GM12874 (cell line): ENCODE data around the gene HLCS.

ENCODE experiments used
- TF ChIP-seq, protein P1 (sequence below): IDR thresholded peaks from 2 replicates; pipeline ENCODE4 v1.5.1; 2011; ENCODE audit warnings: low read depth, mild to moderate bottlenecking, control low read depth, low read length, moderate library complexity; ENCODE audit not compliant: insufficient read depth

HLCS gene

GRCh38 chr21:36768496-36768895 is 198.0 kb downstream of the HLCS start:
- TF ChIP-seq, protein P1, sequence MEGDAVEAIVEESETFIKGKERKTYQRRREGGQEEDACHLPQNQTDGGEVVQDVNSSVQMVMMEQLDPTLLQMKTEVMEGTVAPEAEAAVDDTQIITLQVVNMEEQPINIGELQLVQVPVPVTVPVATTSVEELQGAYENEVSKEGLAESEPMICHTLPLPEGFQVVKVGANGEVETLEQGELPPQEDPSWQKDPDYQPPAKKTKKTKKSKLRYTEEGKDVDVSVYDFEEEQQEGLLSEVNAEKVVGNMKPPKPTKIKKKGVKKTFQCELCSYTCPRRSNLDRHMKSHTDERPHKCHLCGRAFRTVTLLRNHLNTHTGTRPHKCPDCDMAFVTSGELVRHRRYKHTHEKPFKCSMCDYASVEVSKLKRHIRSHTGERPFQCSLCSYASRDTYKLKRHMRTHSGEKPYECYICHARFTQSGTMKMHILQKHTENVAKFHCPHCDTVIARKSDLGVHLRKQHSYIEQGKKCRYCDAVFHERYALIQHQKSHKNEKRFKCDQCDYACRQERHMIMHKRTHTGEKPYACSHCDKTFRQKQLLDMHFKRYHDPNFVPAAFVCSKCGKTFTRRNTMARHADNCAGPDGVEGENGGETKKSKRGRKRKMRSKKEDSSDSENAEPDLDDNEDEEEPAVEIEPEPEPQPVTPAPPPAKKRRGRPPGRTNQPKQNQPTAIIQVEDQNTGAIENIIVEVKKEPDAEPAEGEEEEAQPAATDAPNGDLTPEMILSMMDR: no peak

DNA sequence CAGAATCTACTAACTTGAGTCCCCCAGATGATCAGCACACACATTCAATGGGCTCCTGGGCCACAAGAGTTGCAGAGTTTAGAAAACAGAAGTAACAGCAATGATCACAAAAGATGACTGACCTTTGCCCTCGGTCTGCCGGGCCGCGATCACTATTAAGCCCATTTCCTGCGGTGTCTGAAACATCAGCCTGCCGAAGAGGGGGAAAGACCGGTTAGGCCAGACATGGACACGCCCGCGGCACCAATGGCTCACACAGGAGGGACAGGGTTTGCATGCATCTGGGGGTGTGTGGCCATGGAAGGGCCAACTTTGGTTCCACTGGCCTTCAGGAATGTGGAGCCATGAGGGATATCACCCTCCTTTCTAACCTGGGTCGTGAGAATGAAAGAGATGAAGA is 199.4 kb downstream of the HLCS start:
- TF ChIP-seq, protein P1: no peak

DNA sequence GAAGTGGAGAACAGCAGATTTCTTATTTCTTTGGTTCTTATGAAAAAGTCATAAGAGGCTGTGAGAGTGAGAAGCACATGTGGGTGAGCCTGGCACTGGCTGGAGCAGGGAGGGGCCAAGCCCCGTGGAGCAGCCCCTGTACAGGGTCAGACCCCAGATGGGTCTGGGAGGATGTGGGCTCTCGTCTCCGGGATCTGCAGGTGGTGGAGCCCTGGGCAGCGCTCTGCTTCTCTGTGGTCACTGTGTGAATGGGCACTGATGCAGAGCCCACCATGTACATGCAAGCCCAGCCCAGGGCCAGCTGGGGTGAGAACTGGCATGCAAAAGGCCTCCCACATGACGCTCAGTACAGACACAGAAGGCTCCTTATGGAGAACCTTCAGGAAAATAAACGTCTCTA is 200.0 kb downstream of the HLCS start:
- TF ChIP-seq, protein P1: no peak

GRCh38 chr21:36765229-36765628 is 201.2 kb downstream of the HLCS start:
- TF ChIP-seq, protein P1: no peak

- TF ChIP-seq, protein P1: no peak
Observed at GRCh38 chr21:36763305-36763704, 203.2 kb downstream of the HLCS start.

DNA sequence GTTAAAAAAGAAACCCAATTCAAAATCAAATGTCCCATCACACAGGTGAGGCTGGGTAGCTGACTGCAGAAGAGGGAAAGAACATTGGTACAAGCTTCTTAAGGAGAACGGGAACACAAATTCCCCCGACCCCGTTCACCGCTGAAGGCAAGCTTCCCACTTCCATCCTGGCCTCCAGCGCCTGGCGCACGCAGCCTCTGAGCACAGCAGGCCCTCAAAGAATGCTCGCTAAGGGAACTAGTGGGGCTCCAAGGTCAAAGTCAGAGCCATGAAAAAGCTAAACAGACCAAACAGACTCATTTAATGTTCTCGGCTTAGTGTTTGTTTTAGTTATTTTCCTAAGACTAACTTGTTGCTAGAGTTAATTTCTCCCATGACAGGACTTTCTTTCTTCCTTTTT is 203.8 kb downstream of the HLCS start:
- TF ChIP-seq, protein P1: no peak

GRCh38 chr21:36761685-36762084 is 204.8 kb downstream of the HLCS start:
- TF ChIP-seq, protein P1: no peak

GRCh38 chr21:36759348-36760083 is 207.0 kb downstream of the HLCS start:
- TF ChIP-seq, protein P1: no peak
